GM13977 (cell line): ENCODE measurements around the gene APC2.
A peak's percentile ranks its signal among the peaks of the same experiment; 100 is the strongest.
"Not testable (repeated sequence)": the region's sequence is repeated elsewhere in the genome, so short reads cannot be mapped to it uniquely, and the experiment has no call there.

ENCODE experiments used
- DNase-seq: peaks from one replicate; pipeline ENCODE4 v3.0.0; 2012; ENCODE audit warnings: low spot score
- CTCF ChIP-seq: IDR thresholded peaks from 2 replicates; pipeline ENCODE4 v1.5.1; 2012; ENCODE audit warnings: mild to moderate bottlenecking, control low read depth; ENCODE audit not compliant: insufficient read depth; ENCODE audit errors: extremely low read depth, missing control alignments
- in situ Hi-C: fragments of 300-500 bp; cut with MboI; formaldehyde crosslinking; loops from one replicate; pipeline ENCODE4 v1.12.0; 2022; ENCODE audit warnings: low sequenced_read_pairs, low pct_unique_long_range_greater_than_20kb, mixed read lengths, inconsistent platforms; ENCODE audit not compliant: unreplicated experiment

Gene APC2

GRCh38 chr19:1474765-1475351, 24.9 kb downstream of the APC2 start:
- in situ Hi-C loops = no loop called here
- TF ChIP-seq CTCF = no peak
- DNase-seq = peak; percentile 15

- no peak for DNase-seq
- in situ Hi-C loops = no loop called here
- no peak for TF ChIP-seq CTCF
Observed at GRCh38 chr19:1475751-1476437, 26.0 kb downstream of the APC2 start.

GRCh38 chr19:1477056-1477455, 27.1 kb downstream of the APC2 start:
- in situ Hi-C loops, DNase-seq: not testable (repeated sequence)

- DNase-seq = peak; percentile 99
- TF ChIP-seq CTCF = no peak
- in situ Hi-C loops = no loop called here
Observed at GRCh38 chr19:1478934-1479707, 29.2 kb downstream of the APC2 start, which contains the start of gene C19orf25. Gene C19orf25 (minus strand): TSS chr19:1479215. CDS start chr19:1478903, 312 bp downstream.

- no peak for TF ChIP-seq CTCF
- in situ Hi-C loops = no loop called here
- DNase-seq = peak; percentile 21
Observed at GRCh38 chr19:1481224-1481892, 31.4 kb downstream of the APC2 start.

- peak; percentile 27 for DNase-seq
- in situ Hi-C loops = no loop called here
- no peak for TF ChIP-seq CTCF
Observed at GRCh38 chr19:1481893-1482360, 32.0 kb downstream of the APC2 start.
